Suppressor macrophage treated with lipopolysaccharide for 1 hour (primary cell): ENCODE data around the gene SLC43A1.

Source experiments
- DNase-seq, 3 donors: peaks; one replicate each; pipeline ENCODE4 v3.0.0-alpha.2; 2020 to 2022

Gene SLC43A1

DNA sequence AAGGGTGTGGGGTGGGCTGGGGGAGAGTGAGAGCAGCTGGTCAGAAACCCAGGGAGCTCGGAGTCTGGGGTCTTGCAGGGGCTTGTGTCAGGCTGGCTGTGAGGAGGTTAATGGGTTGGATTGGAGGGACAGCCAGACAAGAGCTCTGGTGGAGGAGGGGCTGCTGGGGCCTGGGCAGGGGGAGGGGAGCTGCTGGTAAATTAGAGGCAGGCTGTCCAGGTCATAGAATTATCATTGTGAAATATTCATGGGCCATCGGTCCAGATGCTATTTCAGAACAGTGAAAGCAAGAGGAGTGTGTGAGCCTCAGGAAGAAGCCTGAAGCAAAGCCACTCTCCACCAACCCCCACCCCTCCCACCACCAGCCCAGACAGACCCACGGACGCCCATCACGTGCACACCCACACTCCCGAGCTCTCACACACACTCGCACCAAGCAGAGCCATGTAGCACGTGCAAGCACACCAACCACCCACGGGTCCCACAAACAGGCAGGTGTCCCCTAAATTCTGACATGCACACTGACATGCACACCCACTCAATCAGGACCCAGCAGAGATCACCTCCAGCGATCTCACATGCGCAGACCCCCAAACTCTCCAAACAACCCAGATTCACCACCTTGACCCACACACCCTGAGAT lies 36.4 kb downstream of the SLC43A1 start:
- DNase-seq: no peak

DNA sequence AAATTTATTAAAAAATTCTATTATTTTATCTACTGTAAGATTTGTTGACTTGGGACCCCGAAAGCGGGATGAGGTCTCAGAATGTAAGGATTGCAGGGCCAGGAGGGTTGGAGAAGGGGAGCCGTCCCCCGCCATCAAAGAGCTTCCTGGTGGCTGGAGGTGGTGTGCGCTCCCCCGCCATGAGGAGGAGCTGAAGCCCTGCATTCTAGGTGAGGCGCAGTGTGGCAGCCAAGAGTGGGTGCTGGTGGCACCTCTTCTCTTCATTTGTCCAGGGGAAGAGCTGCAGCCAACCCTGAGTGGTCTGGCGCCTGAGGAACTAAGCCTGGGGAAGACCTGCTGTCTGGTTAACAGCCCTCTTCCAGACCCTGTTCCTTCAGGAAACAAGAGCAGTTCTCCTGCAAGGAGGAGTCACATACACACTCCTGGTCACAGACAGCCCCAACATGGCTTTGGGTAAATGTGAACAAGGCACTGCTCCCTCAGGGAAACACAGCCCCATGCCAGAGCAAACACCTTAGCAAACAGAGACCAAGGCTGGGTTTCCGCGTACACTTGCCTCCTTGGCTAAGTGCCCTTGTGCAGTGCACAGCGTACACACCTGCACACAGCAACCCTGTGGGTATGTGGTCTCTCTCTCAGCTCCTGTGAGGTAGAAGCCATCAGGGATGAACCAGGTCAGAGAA lies 37.9 kb downstream of the SLC43A1 start:
- DNase-seq: no peak

- DNase-seq: peak; percentile 63 to 81 (median 65)
Observed at GRCh38 chr11:57476757-57477506, 38.6 kb downstream of the SLC43A1 start.

GRCh38 chr11:57476047-57476756 lies 39.3 kb downstream of the SLC43A1 start:
- peak in 1 of 3 donors; percentile 58 for DNase-seq

DNA sequence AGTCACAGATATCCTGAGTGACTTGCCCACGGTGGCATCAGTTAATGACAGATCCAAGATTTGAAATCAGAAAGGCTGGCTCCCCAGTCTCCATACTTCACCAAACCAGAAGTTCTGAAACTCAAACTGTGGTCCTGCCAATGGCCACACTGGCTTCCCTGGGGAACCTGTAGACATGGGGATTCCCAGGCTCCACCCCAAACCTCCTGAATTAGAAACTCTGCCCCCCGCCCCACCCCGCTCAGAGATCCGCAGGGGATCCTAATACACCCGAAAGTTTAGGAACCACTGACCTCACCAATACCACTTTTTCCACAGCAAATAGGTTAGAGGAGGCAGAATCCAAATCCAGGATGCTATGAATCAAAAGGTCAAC lies 39.8 kb downstream of the SLC43A1 start:
- DNase-seq: no peak

- no peak for DNase-seq
Observed at GRCh38 chr11:57475191-57475590, 40.3 kb downstream of the SLC43A1 start.

DNA sequence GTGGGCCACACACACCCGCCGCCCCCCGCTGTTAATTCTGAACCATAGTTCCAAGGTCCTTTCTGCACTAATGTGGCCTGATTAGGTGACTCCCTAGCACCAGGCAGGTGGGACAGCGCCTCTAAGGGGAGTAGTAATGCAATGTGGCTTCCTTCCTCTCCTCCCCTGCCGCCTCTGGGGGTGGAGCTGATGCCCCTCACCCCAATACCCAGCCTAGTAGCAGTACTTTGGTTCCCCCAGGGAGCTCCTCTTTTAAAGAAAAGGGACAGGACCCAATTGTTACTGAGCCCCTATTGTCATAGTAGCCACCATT lies 40.7 kb downstream of the SLC43A1 start:
- DNase-seq: no peak

GRCh38 chr11:57474017-57474802 lies 41.3 kb downstream of the SLC43A1 start:
- DNase-seq: peak in 2 of 3 donors; percentile 40 to 45

DNA sequence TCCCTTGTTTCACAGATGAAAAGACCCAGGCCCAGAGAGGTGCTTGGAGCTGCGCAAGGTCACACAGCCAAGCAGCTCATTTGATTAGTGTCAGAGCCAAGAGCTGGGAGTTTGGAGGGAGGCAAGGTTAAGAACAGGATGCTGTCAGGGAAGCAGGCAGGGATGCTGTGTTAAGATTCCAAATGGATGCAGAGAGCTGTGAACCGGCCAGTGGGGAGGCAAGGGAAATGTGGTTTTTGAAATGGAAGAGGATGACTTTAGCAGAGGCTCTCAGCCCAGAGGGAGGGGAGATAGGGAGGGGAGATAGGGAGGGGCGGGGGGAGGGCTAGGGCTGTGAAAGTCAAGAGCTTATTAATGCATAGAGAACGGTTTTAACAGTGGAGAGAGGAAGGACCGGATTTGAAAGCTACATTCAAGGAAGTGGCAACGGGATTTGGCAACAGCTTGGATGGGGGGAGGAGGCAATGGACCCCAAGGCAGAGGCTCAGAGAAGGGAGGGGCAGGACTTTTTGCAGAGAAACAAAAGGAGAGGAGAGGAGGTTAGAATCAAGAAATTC lies 42.1 kb downstream of the SLC43A1 start:
- DNase-seq: no peak

DNA sequence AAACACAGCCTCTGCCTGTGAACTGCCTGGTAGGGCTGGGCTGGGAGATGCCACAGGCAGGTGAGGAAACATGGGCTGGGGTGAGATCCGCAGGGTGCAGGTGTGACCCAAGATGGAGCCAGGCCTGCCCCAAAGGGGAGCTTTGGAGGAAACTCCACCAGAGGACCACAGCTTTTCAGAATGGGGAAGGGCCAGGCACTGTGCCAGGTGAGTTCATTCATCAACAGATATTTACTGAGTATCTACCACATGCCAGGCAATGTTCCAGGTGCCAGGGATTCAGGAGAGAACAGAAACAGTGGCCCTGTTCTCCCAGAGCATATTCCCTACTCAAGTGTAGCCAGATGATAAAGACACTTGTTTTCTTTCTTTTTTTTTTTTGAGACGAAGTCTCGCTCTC lies 44.0 kb downstream of the SLC43A1 start:
- no peak for DNase-seq

DNA sequence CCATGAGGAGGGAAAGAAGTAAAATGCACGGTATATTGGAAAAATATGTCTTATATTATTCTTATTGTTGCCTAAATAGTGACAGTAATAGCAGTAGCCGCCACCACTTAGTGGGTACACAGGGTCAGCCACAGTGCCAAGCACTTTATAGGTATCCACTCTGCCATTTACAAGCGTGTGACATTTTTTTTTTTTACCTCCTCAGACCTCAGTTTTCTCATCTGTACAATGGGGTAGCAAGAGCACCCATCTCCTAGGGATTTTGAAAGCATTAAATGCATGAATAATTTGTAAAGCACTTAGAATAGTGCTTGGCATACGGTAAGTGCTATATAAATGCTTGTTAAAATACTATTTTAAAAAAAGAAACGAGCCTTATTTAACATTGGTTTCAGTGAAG lies 46.2 kb downstream of the SLC43A1 start:
- DNase-seq: no peak

DNA sequence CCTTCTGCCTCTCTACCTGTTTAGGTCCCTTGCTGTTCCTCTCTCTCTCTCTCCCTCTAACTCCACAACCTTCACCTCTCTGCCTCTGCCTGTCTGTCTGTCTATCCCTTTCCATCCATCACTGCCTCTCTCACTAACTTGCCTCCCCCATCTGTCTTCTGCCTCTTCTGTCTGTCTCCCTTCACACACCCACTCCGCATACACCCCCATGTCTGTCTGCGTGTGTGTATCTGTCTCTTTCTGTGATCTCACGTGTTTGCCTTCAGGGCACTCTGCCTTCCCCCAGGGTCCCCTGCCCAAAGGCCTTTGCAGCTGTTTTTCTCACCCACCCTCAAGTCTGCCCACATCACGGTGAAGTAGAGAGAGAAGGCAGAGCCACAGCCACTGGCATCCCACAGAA lies 47.2 kb downstream of the SLC43A1 start:
- no peak for DNase-seq

DNA sequence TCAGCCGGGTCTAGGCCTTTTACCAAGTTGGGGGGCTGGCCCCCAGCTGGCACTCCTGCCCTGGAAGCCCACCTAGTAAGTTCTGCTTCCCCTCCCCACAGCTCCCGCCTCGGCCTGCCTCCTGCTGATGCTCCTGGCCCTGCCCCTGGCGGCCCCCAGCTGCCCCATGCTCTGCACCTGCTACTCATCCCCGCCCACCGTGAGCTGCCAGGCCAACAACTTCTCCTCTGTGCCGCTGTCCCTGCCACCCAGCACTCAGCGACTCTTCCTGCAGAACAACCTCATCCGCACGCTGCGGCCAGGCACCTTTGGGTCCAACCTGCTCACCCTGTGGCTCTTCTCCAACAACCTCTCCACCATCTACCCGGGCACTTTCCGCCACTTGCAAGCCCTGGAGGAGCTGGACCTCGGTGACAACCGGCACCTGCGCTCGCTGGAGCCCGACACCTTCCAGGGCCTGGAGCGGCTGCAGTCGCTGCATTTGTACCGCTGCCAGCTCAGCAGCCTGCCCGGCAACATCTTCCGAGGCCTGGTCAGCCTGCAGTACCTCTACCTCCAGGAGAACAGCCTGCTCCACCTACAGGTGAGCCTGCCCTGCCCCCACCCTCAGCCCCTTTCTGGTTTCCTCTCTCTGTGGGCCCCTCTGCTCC lies 47.9 kb downstream of the SLC43A1 start:
- no peak for DNase-seq

GRCh38 chr11:57466680-57467079 lies 48.8 kb downstream of the SLC43A1 start:
- DNase-seq: no peak

DNA sequence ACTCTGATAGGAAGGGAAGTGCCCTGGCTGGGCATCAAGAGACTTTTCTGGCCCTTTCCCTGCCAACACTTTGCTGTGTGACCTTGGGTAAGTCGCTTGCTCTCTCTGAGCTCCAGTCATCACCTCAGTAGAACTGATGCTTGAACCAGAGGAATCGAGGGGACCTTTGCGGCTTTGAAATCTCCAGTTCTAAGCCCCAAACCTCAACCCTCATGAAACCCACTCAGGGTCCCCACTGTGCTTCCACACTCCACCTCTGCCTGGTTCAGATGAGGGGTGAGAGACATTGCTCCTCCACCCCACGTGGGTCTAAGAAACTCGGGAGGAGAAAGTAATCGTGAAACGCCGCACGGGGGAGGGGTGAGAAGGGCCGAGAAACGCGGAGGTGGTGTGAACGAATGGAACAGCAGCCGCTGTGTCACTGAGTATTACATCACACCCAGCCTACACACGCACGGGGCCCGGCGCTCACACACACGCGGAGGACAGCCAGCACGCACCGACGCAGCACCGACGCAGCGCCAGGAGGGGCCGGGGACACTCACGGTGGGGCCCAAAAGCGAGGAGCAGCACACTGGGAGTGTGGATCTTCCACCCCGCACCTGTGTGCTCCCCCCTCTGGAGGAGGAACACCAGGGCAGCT lies 50.8 kb downstream of the SLC43A1 start:
- peak in 1 of 3 donors; percentile 52 for DNase-seq

DNA sequence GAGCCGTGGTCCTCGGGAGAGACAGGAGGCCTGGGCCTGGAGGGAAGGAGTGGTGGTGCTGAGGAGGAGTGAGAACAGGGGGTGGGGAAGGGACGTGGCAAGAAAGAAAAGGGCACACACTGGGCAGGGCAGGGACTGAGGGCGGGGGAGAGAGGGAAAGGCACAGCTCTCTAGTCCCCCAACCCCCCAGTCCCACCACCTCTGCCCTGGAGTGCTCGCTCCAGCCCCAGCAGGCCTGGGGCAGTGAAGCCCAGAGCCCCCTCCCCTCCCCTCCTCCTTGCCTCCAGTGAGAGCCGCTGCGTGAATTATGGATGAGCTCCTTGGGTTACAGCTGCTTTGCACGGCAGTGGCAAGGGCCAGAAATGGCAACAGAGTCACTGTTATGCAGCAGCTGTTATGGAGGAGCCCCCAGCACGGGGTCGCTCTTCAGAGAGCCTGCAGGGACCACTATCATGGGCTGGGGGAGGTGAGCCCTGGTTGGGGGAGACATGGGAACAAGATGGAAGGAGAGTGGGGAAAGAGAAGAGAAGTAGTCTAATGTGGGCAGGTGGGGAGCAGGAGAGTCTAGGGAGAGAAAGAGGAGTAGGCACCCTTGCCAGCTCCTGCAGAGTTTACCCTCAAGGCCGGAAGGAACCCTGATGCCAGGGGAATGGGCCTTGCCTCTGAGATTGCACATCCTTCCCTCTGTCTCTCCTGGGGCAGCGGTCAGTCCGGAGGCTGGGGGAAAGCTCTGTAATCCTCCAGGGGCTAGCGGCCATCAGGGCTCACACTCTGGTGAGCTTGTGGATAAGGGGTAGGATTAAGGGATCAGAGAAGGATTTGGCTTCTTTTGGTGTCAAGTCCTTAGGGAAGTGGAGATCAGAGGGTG lies 51.6 kb downstream of the SLC43A1 start:
- no peak for DNase-seq

DNA sequence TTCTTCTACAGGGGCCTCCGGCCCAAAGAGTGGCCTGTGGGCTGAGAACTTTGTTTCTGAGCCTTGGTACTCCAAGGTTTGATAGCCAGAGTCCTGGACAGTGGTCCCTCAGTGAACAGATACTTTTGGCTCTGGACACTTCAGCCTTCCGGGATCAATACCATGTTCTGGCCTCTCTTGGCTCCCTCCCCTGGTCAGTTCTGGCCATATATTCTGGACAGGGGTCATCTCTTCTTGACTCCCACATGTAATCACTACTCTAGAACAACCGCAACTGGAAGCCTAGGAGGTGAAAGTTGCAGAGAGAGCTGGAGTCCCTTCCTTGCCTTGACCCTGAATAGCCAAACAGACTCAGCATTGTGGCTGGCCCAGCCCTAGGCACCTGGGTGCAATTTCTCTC lies 52.9 kb downstream of the SLC43A1 start:
- DNase-seq: no peak

- DNase-seq: no peak
Observed at GRCh38 chr11:57461841-57462489, 53.5 kb downstream of the SLC43A1 start.
